GM18499 (cell line): ENCODE measurements around the gene PRDM16.

Experiments used
- ATAC-seq: cut with Tn5 transposase; IDR thresholded peaks from one replicate; pipeline ENCODE4 v1.9.1; 2021; ENCODE audit warnings: moderate number of reproducible peaks; ENCODE audit not compliant: insufficient read depth, unreplicated experiment

The PRDM16 gene

GRCh38 chr1:3390291-3390690 is 321.3 kb downstream of the PRDM16 start:
- ATAC-seq = no peak

DNA sequence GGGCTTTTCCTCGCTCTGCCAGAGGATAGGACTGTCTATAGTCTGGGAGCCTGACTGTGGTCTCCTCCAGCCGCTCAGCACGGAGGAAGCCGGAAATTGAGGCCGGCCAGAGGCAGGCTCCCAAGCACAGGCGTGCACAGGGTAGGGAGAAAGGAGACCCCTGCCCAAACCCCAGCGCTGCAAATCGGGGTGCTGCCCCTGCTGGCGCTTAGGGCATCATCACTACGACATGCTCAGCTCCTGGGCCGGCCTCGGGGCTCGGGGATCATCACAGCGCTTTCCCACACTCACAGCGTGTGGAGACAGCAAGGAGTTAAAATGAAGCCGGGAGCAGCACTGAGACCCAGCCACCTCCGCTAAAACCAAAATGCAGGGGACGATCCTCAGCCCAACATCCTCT is 322.7 kb downstream of the PRDM16 start:
- ATAC-seq = no peak

GRCh38 chr1:3393024-3393986 is 324.3 kb downstream of the PRDM16 start:
- ATAC-seq = no peak

DNA sequence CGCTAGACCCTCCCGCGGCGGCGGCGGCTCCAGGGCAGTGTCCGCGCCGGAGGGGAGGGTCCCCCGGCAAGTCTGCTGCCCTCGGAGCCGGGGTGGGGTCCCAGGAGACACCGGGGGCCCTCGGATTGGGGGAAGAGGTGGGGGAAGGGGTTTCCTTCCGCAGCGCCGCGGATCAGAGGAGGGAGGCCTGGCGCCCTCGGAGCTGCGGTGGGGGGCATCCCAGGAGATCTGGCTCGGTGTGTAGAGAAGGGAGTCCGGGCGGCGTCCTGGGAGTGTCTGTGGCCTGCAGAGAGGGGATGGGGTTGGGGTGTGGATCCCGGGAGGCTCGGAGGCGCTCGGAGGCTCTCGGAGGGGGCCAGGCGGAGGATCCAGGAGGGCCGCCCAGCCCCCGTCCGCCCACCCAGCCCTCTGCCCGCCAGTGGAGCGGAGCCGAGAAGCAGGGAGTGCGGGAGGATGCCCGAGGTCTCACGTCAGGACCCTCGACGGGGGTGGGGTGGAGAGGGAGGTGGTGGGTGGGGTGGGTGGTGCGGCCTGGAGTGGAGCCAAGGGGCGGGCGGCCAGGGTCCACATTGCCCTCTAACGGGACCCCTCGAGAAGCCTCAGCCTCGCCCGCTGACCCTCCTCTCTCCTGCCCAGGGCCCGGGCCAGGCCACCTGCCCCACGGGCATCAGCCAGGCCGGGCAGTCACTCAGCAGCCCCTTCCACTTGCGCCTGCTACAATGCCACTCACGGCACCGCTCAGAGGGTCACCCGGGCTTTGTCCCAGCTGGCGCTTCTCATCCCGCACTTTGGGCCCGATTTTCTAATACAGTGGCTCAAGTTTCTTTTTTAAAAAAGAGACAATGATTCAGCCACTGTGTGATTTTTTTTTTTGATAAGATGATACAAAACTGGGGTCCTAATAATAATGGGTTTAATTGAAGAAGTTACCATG is 325.3 kb downstream of the PRDM16 start:
- ATAC-seq = no peak

- ATAC-seq = no peak
Observed at GRCh38 chr1:3396411-3396810, 327.4 kb downstream of the PRDM16 start.

- ATAC-seq = no peak
Observed at GRCh38 chr1:3397311-3397710, 328.3 kb downstream of the PRDM16 start.

- ATAC-seq = no peak
Observed at GRCh38 chr1:3398396-3399140, 329.6 kb downstream of the PRDM16 start.

DNA sequence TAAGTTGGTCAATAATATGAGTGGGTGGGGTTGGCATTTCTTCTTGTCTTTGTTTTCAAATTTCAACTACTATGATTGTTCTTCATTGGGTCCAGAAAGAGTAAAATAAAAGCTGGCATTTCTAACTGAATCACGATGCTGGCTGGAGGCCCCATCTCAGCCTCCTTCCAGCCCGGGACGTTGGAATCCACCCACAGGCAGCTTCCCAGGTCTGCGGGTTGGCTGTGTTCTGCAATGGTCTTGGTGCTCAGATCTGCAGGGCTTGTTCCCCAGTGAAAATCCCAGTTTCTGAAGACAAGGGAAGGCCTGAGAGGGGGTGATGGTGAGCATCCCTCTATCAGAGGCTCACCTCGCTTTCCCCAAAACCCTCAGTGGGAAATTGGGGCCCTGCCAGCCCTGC is 330.7 kb downstream of the PRDM16 start:
- no peak for ATAC-seq

GRCh38 chr1:3401585-3402257 is 332.7 kb downstream of the PRDM16 start:
- ATAC-seq = no peak

GRCh38 chr1:3402258-3403010 is 333.4 kb downstream of the PRDM16 start:
- no peak for ATAC-seq

GRCh38 chr1:3403011-3403345 is 334.0 kb downstream of the PRDM16 start:
- ATAC-seq = no peak

- ATAC-seq = no peak
Observed at GRCh38 chr1:3403388-3404231, 334.6 kb downstream of the PRDM16 start.

DNA sequence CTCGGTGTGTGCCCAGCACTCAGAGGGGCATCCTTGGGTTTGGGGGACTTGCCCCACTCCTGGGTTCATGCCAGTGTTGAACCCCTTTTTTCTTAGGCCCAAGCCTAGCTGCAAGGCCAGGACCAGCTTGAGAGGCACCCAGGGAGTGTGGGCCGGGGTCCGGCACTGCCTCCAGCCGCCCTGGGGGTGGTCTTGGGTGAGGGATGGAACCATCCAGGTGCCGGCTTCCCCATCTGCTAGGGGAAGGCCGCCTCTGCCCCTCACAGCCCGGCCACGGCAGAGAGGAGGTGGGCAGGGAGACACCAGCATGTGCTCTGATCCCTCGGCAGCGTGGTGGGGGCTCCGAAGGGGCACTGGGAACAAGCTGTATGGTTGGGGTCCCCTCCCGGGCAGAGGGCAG is 335.3 kb downstream of the PRDM16 start:
- ATAC-seq = no peak

DNA sequence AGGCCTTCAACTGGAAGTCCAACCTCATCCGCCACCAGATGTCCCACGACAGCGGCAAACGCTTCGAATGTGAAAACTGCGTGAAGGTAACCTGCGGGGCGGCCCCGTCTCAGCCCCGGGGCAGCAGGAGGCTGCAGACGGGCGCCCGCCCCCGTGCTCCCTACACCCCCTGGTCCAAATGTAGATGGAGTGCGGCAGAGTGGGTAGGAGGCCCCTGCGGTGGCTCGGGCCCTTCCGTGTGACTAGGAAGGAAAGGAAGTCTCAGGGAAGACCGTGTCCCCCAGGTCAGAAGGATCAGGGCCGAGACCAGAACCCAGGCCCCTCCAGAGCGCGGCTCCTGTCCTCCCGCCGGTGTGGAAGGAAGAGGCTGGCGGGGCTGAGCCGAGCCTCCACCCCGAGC is 335.8 kb downstream of the PRDM16 start:
- no peak for ATAC-seq

- no peak for ATAC-seq
Observed at GRCh38 chr1:3405491-3405890, 336.5 kb downstream of the PRDM16 start.

- ATAC-seq = no peak
Observed at GRCh38 chr1:3405974-3406867, 337.2 kb downstream of the PRDM16 start.

DNA sequence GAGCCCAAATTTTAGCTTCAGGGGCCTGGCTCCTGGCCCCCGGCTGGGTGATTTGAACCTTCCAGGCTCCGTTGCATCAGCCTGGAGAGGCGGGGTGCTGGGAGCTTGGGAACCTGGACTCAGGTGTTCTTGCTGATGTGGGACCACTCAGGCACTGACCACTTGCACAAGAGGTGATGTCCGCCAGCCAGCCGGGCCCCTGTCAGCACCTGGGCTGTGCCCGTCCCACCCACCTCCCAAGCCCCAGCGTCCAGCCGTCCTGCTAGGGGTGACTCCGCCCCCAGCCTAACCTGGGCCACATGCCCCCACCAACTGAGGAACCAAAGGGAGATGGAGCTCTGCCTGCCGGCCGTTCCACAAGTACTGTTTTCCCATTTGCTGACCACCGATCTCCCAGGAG is 338.0 kb downstream of the PRDM16 start:
- ATAC-seq = no peak
